Thyroid gland (tissue), 4 donors: ENCODE measurements around the gene TRIM16.
"Not testable (repeated sequence)": the region's sequence is repeated elsewhere in the genome, so short reads cannot be mapped to it uniquely, and the experiment has no call there.

Experiments
- POLR2A ChIP-seq, 2 donors: fragments of 450-650 bp; IDR thresholded peaks; one replicate each; pipeline ENCODE4 v1.6.1; 2017; ENCODE audit warnings: antibody characterized with exemption in 2 of 2, mild to moderate bottlenecking in 2 of 2, moderate library complexity in 1 of 2
- TF ChIP-seq, protein P1 (sequence below), 6 experiments: fragments of 200-600 bp in 3 of 6; fragments of 450-650 bp in 3 of 6; sonication (generic) in 3 of 6; IDR thresholded peaks; one replicate each; pipeline ENCODE4 v1.5.1; 2016 to 2019; ENCODE audit warnings: antibody characterized with exemption in 6 of 6, mild to moderate bottlenecking in 2 of 6, inconsistent platforms in 1 of 6, moderate library complexity in 1 of 6

GRCh38 chr17:15704239-15704638, 20.1 kb upstream of the TRIM16 start:
- TF ChIP-seq, protein P1, sequence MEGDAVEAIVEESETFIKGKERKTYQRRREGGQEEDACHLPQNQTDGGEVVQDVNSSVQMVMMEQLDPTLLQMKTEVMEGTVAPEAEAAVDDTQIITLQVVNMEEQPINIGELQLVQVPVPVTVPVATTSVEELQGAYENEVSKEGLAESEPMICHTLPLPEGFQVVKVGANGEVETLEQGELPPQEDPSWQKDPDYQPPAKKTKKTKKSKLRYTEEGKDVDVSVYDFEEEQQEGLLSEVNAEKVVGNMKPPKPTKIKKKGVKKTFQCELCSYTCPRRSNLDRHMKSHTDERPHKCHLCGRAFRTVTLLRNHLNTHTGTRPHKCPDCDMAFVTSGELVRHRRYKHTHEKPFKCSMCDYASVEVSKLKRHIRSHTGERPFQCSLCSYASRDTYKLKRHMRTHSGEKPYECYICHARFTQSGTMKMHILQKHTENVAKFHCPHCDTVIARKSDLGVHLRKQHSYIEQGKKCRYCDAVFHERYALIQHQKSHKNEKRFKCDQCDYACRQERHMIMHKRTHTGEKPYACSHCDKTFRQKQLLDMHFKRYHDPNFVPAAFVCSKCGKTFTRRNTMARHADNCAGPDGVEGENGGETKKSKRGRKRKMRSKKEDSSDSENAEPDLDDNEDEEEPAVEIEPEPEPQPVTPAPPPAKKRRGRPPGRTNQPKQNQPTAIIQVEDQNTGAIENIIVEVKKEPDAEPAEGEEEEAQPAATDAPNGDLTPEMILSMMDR (IDR thresholded peaks at IDR 0.05), result not testable (repeated sequence)
- not testable (repeated sequence) for TF ChIP-seq POLR2A (IDR thresholded peaks at IDR 0.05)
